Fibroblast of villous mesenchyme (primary cell): ENCODE measurements around the gene FHDC1. TPM values are rescaled to one million over a fixed set of nuclear protein-coding genes. Genes with fewer than 3 reads are reported as not detected.
A peak's percentile ranks its signal among the peaks of the same experiment; 100 is the strongest.

ENCODE experiments used
- DNase-seq: peaks from one replicate; pipeline ENCODE4 v3.0.0-alpha.2; 2010; ENCODE audit warnings: low read depth
- H3K4me3 ChIP-seq: 2 replicates; pipeline ENCODE4 v1.5.1; 2011; ENCODE audit warnings: low read depth, mild to moderate bottlenecking, low read length
- CTCF ChIP-seq: IDR thresholded peaks from 2 replicates; pipeline ENCODE4 v1.5.1; 2012; ENCODE audit warnings: low read depth, mild to moderate bottlenecking, low read length; ENCODE audit not compliant: insufficient read depth
- total RNA-seq: library from RNA; depleted of rRNA; stranded (reverse); fragments of >200 nt; gene quantifications from 2 replicates; pipeline ENCODE4 v1.2.3, GENCODE V29; 2012

FHDC1 gene
- total RNA-seq, 1 donor = 1.7 TPM

- peak; percentile 14 for DNase-seq
- no peak overlapping the region for H3K4me3 ChIP-seq
- no peak for TF ChIP-seq CTCF
These were observed 15.4 kb upstream of the FHDC1 start for GRCh38 chr4:152920768-152921167.

GRCh38 chr4:152921284-152921683 is 14.8 kb upstream of the FHDC1 start:
- TF ChIP-seq CTCF = no peak
- DNase-seq = no peak
- no peak overlapping the region for H3K4me3 ChIP-seq

- TF ChIP-seq CTCF = no peak
- no peak for DNase-seq
- H3K4me3 ChIP-seq = no peak overlapping the region
These were observed 10.3 kb upstream of the FHDC1 start for GRCh38 chr4:152925851-152926250.

- DNase-seq = no peak
- TF ChIP-seq CTCF = no peak
- no peak overlapping the region for H3K4me3 ChIP-seq
These were observed 9.2 kb upstream of the FHDC1 start for GRCh38 chr4:152926959-152927358.

GRCh38 chr4:152927737-152928136 is 8.4 kb upstream of the FHDC1 start:
- TF ChIP-seq CTCF = no peak
- H3K4me3 ChIP-seq = no peak overlapping the region
- DNase-seq = no peak

- no peak for TF ChIP-seq CTCF
- DNase-seq = no peak
- H3K4me3 ChIP-seq = no peak overlapping the region
These were observed 7.8 kb upstream of the FHDC1 start for GRCh38 chr4:152928286-152928685.

GRCh38 chr4:152929888-152930287 is 6.2 kb upstream of the FHDC1 start:
- DNase-seq = no peak
- no peak for TF ChIP-seq CTCF
- H3K4me3 ChIP-seq = no peak overlapping the region
